ENCODE data around the gene ADAMTS6.

The ADAMTS6 gene

DNA sequence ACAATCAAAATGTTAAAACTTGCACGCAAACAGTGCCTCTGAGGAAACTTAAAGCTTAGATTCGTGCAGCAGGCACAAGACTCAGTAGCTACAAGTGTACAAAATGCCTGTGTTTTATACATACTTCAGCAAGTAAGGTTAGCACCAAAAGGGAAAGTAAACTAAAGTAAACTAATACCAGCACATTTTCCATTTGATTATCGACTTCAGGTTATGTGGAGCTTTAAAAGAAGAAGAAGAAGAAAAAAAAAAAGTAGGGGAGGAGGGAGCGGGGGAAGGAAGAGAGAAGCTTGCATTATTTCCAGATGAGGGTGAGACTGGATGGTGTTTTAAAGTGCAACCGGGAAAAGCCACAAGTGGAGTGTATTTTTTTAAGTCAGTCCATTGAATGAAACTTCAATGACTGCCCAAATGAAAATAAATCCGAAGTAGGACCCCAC is 596 bp upstream of the ADAMTS6 start:
- CTCF ChIA-PET, result interaction anchor here (0.6 to 3.9 kb wide), 13 partner anchors 10 to 847 kb away, joined by 3 to 53 read pairs (median 6); no protein-coding TSS in a partner anchor
- no peaks in the 10 kb centered on the region for H3K36me3 ChIP-seq (ENCODE audit: control insufficient read depth in 2 of 2, insufficient read depth in 1 of 2, low read length in 2 of 2)
- H3K27ac ChIP-seq (ENCODE audit: extremely low read depth, low read depth, low read length), result peak overlapping the region; percentile 85
- POLR2A ChIA-PET, result interaction anchor here (0.6 to 1.7 kb wide), 5 partner anchors 195 to 672 kb away, joined by 3 to 8 read pairs (median 3); no protein-coding TSS in a partner anchor
- peaks cover 22% of the 10 kb centered on the region for H3K4me1 ChIP-seq (ENCODE audit: control insufficient read depth, insufficient read depth, low read length)
- no peaks in the 10 kb centered on the region for H3K9me3 ChIP-seq (ENCODE audit: control insufficient read depth, insufficient read depth, low read depth, low read length)
- H3K4me3 ChIP-seq (ENCODE audit: low read depth, low read length), result peak overlapping the region; percentile 54
- TF ChIP-seq YY1 (tag by site-specific recombination; IDR thresholded peaks at IDR 0.05), result no peak
- TF ChIP-seq ZNF621 (tag by site-specific recombination; IDR thresholded peaks at IDR 0.05), result no peak
- no peak for TF ChIP-seq ZNF654 (tag by site-specific recombination; IDR thresholded peaks at IDR 0.05; ENCODE audit: low read depth)
- TF ChIP-seq, protein P1, sequence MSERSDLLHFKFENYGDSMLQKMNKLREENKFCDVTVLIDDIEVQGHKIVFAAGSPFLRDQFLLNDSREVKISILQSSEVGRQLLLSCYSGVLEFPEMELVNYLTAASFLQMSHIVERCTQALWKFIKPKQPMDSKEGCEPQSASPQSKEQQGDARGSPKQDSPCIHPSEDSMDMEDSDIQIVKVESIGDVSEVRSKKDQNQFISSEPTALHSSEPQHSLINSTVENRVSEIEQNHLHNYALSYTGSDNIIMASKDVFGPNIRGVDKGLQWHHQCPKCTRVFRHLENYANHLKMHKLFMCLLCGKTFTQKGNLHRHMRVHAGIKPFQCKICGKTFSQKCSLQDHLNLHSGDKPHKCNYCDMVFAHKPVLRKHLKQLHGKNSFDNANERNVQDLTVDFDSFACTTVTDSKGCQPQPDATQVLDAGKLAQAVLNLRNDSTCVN (tag by site-specific recombination; optimal IDR thresholded peaks at IDR 0.05), result peak; percentile 13
- TF ChIP-seq MYNN (tag by site-specific recombination; IDR thresholded peaks at IDR 0.05; ENCODE audit: borderline replicate concordance), result no peak
- TF ChIP-seq ZNF239 (tag by site-specific recombination; IDR thresholded peaks at IDR 0.05), result no peak
- TF ChIP-seq ZNF549 (tag by site-specific recombination; IDR thresholded peaks at IDR 0.05), result no peak
- TF ChIP-seq ZBTB20 (tag by site-specific recombination; IDR thresholded peaks at IDR 0.05), result no peak; the same call in 1 of the 2 replicates
- peak; percentile 8; the same call in 1 of the 2 replicates for TF ChIP-seq ZNF341 (tag by site-specific recombination; IDR thresholded peaks at IDR 0.05; ENCODE audit: low read depth)
- peak; percentile 92 for TF ChIP-seq SCRT2 (tag by site-specific recombination; IDR thresholded peaks at IDR 0.05)
- TF ChIP-seq, protein P2, sequence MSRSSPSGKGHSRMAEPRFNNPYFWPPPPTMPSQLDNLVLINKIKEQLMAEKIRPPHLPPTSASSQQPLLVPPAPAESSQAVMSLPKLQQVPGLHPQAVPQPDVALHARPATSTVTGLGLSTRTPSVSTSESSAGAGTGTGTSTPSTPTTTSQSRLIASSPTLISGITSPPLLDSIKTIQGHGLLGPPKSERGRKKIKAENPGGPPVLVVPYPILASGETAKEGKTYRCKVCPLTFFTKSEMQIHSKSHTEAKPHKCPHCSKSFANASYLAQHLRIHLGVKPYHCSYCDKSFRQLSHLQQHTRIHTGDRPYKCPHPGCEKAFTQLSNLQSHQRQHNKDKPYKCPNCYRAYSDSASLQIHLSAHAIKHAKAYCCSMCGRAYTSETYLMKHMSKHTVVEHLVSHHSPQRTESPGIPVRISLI (tag by site-specific recombination; IDR thresholded peaks at IDR 0.05), result peak; percentile 67
- peak; percentile 93 for TF ChIP-seq SCRT1 (tag by site-specific recombination; IDR thresholded peaks at IDR 0.05; ENCODE audit: borderline replicate concordance)
- TF ChIP-seq, protein P3, sequence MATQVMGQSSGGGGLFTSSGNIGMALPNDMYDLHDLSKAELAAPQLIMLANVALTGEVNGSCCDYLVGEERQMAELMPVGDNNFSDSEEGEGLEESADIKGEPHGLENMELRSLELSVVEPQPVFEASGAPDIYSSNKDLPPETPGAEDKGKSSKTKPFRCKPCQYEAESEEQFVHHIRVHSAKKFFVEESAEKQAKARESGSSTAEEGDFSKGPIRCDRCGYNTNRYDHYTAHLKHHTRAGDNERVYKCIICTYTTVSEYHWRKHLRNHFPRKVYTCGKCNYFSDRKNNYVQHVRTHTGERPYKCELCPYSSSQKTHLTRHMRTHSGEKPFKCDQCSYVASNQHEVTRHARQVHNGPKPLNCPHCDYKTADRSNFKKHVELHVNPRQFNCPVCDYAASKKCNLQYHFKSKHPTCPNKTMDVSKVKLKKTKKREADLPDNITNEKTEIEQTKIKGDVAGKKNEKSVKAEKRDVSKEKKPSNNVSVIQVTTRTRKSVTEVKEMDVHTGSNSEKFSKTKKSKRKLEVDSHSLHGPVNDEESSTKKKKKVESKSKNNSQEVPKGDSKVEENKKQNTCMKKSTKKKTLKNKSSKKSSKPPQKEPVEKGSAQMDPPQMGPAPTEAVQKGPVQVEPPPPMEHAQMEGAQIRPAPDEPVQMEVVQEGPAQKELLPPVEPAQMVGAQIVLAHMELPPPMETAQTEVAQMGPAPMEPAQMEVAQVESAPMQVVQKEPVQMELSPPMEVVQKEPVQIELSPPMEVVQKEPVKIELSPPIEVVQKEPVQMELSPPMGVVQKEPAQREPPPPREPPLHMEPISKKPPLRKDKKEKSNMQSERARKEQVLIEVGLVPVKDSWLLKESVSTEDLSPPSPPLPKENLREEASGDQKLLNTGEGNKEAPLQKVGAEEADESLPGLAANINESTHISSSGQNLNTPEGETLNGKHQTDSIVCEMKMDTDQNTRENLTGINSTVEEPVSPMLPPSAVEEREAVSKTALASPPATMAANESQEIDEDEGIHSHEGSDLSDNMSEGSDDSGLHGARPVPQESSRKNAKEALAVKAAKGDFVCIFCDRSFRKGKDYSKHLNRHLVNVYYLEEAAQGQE (tag by site-specific recombination; IDR thresholded peaks at IDR 0.05), result no peak
- no peak for TF ChIP-seq OVOL3 (tag by site-specific recombination; IDR thresholded peaks at IDR 0.05)
- TF ChIP-seq, protein P4, sequence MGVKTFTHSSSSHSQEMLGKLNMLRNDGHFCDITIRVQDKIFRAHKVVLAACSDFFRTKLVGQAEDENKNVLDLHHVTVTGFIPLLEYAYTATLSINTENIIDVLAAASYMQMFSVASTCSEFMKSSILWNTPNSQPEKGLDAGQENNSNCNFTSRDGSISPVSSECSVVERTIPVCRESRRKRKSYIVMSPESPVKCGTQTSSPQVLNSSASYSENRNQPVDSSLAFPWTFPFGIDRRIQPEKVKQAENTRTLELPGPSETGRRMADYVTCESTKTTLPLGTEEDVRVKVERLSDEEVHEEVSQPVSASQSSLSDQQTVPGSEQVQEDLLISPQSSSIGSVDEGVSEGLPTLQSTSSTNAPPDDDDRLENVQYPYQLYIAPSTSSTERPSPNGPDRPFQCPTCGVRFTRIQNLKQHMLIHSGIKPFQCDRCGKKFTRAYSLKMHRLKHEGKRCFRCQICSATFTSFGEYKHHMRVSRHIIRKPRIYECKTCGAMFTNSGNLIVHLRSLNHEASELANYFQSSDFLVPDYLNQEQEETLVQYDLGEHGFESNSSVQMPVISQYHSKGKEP (tag by site-specific recombination; IDR thresholded peaks at IDR 0.05), result no peak
- TF ChIP-seq ZIC2 (tag by site-specific recombination; IDR thresholded peaks at IDR 0.05), result no peak
- TF ChIP-seq, protein P5, sequence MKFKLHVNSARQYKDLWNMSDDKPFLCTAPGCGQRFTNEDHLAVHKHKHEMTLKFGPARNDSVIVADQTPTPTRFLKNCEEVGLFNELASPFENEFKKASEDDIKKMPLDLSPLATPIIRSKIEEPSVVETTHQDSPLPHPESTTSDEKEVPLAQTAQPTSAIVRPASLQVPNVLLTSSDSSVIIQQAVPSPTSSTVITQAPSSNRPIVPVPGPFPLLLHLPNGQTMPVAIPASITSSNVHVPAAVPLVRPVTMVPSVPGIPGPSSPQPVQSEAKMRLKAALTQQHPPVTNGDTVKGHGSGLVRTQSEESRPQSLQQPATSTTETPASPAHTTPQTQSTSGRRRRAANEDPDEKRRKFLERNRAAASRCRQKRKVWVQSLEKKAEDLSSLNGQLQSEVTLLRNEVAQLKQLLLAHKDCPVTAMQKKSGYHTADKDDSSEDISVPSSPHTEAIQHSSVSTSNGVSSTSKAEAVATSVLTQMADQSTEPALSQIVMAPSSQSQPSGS (tag by site-specific recombination; IDR thresholded peaks at IDR 0.05; ENCODE audit: low read depth), result no peak
- TF ChIP-seq, protein P6, sequence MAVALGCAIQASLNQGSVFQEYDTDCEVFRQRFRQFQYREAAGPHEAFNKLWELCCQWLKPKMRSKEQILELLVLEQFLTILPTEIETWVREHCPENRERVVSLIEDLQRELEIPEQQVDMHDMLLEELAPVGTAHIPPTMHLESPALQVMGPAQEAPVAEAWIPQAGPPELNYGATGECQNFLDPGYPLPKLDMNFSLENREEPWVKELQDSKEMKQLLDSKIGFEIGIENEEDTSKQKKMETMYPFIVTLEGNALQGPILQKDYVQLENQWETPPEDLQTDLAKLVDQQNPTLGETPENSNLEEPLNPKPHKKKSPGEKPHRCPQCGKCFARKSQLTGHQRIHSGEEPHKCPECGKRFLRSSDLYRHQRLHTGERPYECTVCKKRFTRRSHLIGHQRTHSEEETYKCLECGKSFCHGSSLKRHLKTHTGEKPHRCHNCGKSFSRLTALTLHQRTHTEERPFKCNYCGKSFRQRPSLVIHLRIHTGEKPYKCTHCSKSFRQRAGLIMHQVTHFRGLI (tag by site-specific recombination; IDR thresholded peaks at IDR 0.05), result no peak
- no peak for TF ChIP-seq ZNF623 (tag by site-specific recombination; IDR thresholded peaks at IDR 0.05)
- TF ChIP-seq, protein P7, sequence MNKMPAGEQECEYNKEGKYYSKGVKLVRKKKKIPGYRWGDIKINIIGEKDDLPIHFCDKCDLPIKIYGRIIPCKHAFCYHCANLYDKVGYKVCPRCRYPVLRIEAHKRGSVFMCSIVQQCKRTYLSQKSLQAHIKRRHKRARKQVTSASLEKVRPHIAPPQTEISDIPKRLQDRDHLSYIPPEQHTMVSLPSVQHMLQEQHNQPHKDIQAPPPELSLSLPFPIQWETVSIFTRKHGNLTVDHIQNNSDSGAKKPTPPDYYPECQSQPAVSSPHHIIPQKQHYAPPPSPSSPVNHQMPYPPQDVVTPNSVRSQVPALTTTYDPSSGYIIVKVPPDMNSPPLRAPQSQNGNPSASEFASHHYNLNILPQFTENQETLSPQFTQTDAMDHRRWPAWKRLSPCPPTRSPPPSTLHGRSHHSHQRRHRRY (tag by site-specific recombination; IDR thresholded peaks at IDR 0.05), result no peak
- TF ChIP-seq ZNF211 (tag by site-specific recombination; IDR thresholded peaks at IDR 0.05; ENCODE audit: low read depth), result no peak
- no peak for TF ChIP-seq REPIN1 (tag by site-specific recombination; IDR thresholded peaks at IDR 0.05; ENCODE audit: low read depth)
- no peak for TF ChIP-seq ZNF169 (tag by site-specific recombination; IDR thresholded peaks at IDR 0.05)
- no peak for TF ChIP-seq ZFHX2 (tag by site-specific recombination; conservative IDR thresholded peaks at IDR 0.05)
- TF ChIP-seq GLI4 (tag by site-specific recombination; IDR thresholded peaks at IDR 0.05), result no peak
- no peak for TF ChIP-seq SP3 (tag by site-specific recombination; IDR thresholded peaks at IDR 0.05)
- TF ChIP-seq SALL2 (tag by site-specific recombination; IDR thresholded peaks at IDR 0.05; ENCODE audit: borderline replicate concordance), result no peak

All from HEK293 (cell line).